Common myeloid progenitor, CD34-positive (primary cell): ENCODE results near the gene COL23A1.

Experiments used
- CTCF ChIA-PET: fragments of 350-600 bp; sonication (Branson Sonifier 250); formaldehyde crosslinking; loops from one replicate; lab custom pipeline; 2021; ENCODE audit warnings: antibody characterized with exemption; lab: Charles Lee
- POLR2A ChIA-PET: fragments of 350-600 bp; sonication (Branson Sonifier 250); formaldehyde crosslinking; loops from one replicate; lab custom pipeline; 2021; ENCODE audit warnings: antibody characterized with exemption; lab: Charles Lee
- DNase-seq, 3 donors: peaks; one replicate each; pipeline versions ENCODE4 v3.0.0 to v3.0.0-alpha.2; 2013
- H3K27ac ChIP-seq, 2 experiments: 1 replicate in 1 of 2; 2 replicates in 1 of 2; pipeline ENCODE4 v1.7.0; 2013; ENCODE audit warnings: inconsistent platforms in 2 of 2, low read length in 2 of 2, mild to moderate bottlenecking in 2 of 2, low read depth in 1 of 2, moderate library complexity in 1 of 2; ENCODE audit not compliant: severe bottlenecking in 2 of 2, insufficient read depth in 1 of 2, poor library complexity in 1 of 2
- H3K27me3 ChIP-seq, 5 experiments: replicated peaks in 2 of 5; 1 replicate in 3 of 5; 2 replicates in 2 of 5; pipeline versions ENCODE4 v1.6.1 to v1.7.0; 2013; ENCODE audit warnings: low read length in 4 of 5, mild to moderate bottlenecking in 2 of 5, moderate library complexity in 2 of 5, inconsistent platforms in 1 of 5; ENCODE audit not compliant: insufficient read depth in 5 of 5, control insufficient read depth in 4 of 5
- H3K36me3 ChIP-seq, 4 experiments: 1 replicate in 2 of 4; 2 replicates in 2 of 4; pipeline versions ENCODE4 v1.6.1 to v1.7.0; 2013; ENCODE audit warnings: low read length in 3 of 4, control low read depth in 1 of 4, mild to moderate bottlenecking in 1 of 4; ENCODE audit not compliant: control insufficient read depth in 4 of 4, insufficient read depth in 4 of 4
- H3K4me1 ChIP-seq, 4 experiments: 1 replicate in 3 of 4; 2 replicates in 1 of 4; pipeline versions ENCODE4 v1.6.1 to v1.7.1; 2013; ENCODE audit warnings: low read length in 3 of 4, mild to moderate bottlenecking in 3 of 4, control low read depth in 1 of 4, inconsistent platforms in 1 of 4, moderate library complexity in 1 of 4; ENCODE audit not compliant: control insufficient read depth in 4 of 4, insufficient read depth in 4 of 4; ENCODE audit errors: control extremely low read depth in 1 of 4
- H3K4me3 ChIP-seq, 7 experiments: 1 replicate in 4 of 7; 2 replicates in 3 of 7; pipeline versions ENCODE4 v1.5.1 to v1.7.0; 2013; ENCODE audit warnings: mild to moderate bottlenecking in 7 of 7, low read length in 6 of 7, moderate library complexity in 6 of 7, inconsistent platforms in 2 of 7, low read depth in 2 of 7, control low read depth in 1 of 7; ENCODE audit not compliant: insufficient read depth in 4 of 7, control insufficient read depth in 1 of 7; ENCODE audit errors: extremely low read depth in 1 of 7
- H3K9me3 ChIP-seq, 5 experiments: 1 replicate in 4 of 5; 2 replicates in 1 of 5; pipeline versions ENCODE4 v1.6.1 to v1.7.1; 2013; ENCODE audit warnings: low read length in 4 of 5, mild to moderate bottlenecking in 2 of 5, inconsistent platforms in 1 of 5, low read depth in 1 of 5, moderate library complexity in 1 of 5; ENCODE audit not compliant: control insufficient read depth in 4 of 5, insufficient read depth in 2 of 5; ENCODE audit errors: control extremely low read depth in 1 of 5
- WGBS: methylation state at CpG from one replicate; pipeline ENCODE4 v1.1.5; 2013; ENCODE audit not compliant: insufficient coverage; 5-methylcytosine and 5-hydroxymethylcytosine counted together

Gene COL23A1

DNA sequence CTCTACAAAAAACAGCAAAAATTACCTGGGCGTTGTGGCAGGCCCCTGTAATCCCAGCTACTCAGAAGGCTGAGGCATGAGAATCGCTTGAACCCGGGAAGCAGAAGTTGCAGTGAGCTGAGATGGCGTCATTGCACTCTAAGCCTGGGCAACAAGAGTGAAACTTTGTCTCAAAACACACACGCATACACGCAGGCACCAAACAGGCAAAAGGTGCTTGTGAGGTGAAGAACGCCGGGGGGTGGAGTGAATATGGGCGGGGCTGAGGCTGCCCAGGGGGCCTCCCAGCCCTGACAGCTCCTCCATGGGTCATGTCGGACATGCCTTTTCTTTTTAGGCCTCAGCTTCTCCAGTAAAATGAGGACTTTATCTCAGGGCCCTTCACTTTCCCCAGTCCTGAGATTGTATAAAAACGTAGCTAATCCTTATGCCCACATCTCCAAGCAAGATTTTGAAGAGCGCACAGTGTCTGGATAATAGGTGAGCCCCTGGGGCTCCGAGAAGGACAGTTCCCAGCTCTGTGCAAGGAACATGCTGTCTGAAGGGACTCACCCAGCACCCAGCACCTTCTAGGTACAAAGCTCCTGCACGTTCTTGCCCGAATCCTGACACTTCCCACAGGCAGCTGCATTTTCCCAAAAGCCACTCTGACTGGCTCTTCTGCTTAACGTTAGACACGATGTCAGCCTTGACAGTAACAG lies 168.3 kb downstream of the COL23A1 start:
- no peaks in the 10 kb centered on the region for H3K36me3 ChIP-seq
- no peak for DNase-seq
- H3K27me3 ChIP-seq = peaks cover 0 to 3% (median 0%) of the 10 kb centered on the region in 5 experiments
- H3K4me1 ChIP-seq = peaks cover 0 to 15% (median 11%) of the 10 kb centered on the region in 4 experiments
- H3K9me3 ChIP-seq = no peaks in the 10 kb centered on the region
- WGBS = 96% methylated on average over 16 of the region's 17 CpGs
- H3K4me3 ChIP-seq = no peak overlapping the region
- ChIA-PET CTCF (no interaction called here), POLR2A (no interaction called here)
- H3K27ac ChIP-seq = no peak overlapping the region

- ChIA-PET CTCF (no interaction called here), POLR2A (no interaction called here)
- peaks cover 0 to 4% (median 0%) of the 10 kb centered on the region in 5 experiments for H3K27me3 ChIP-seq
- no peaks in the 10 kb centered on the region for H3K36me3 ChIP-seq
- DNase-seq = no peak
- H3K4me1 ChIP-seq = peaks cover 0 to 17% (median 13%) of the 10 kb centered on the region in 4 experiments
- H3K4me3 ChIP-seq = no peak overlapping the region
- H3K27ac ChIP-seq = no peak overlapping the region
- no peaks in the 10 kb centered on the region for H3K9me3 ChIP-seq
- 94% methylated on average over 3 of the region's 5 CpGs for WGBS
Observed at GRCh38 chr5:178421128-178421527, 169.1 kb downstream of the COL23A1 start.

- POLR2A ChIA-PET = no interaction called here
- H3K27ac ChIP-seq = no peak overlapping the region
- H3K27me3 ChIP-seq = peaks cover 0 to 5% (median 0%) of the 10 kb centered on the region in 5 experiments
- H3K4me3 ChIP-seq = no peak overlapping the region
- H3K36me3 ChIP-seq = no peaks in the 10 kb centered on the region
- WGBS = 100% methylated on average over 1 of the region's 3 CpGs
- H3K9me3 ChIP-seq = no peaks in the 10 kb centered on the region
- CTCF ChIA-PET = interaction anchor here (1.3 to 1.4 kb wide), 2 partner anchors 22 to 40 kb away, joined by 3 read pairs; no protein-coding TSS in a partner anchor
- H3K4me1 ChIP-seq = peaks cover 0 to 17% (median 13%) of the 10 kb centered on the region in 4 experiments
- no peak for DNase-seq
Observed at GRCh38 chr5:178420354-178420781, 169.8 kb downstream of the COL23A1 start.

DNA sequence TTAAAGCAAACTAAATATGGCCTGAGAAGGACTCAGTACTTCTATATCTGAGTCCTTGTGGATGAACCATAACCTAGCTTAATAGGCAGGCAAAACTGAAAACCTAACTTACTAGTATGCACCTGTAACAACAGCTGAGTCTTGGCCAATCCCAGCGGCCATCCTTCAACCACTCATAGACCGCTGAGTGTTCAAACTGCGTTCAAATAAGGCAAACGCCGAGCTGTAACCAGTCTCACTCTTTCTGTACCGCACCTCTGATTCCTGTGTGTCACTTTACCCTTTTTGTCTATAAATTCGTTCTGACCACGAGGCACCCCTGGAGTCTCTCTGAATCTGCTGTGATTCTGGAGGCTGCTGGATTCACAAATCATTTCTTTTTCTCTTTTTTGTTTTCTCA lies 170.5 kb downstream of the COL23A1 start:
- 96% methylated on average over 8 of the region's 8 CpGs for WGBS
- Histone ChIP-seq H3K4me3 (no peak overlapping the region), H3K4me1 (peaks cover 0 to 17% (median 13%) of the 10 kb centered on the region in 4 experiments), H3K36me3 (no peaks in the 10 kb centered on the region), H3K27me3 (peaks cover 0 to 9% (median 0%) of the 10 kb centered on the region in 5 experiments), H3K27ac (no peak overlapping the region), H3K9me3 (no peaks in the 10 kb centered on the region)
- DNase-seq = no peak
- ChIA-PET CTCF (interaction anchor here (1.3 to 1.4 kb wide), 2 partner anchors 23 to 41 kb away, joined by 3 read pairs; no protein-coding TSS in a partner anchor), POLR2A (no interaction called here)

- CTCF ChIA-PET = interaction anchor here (1.3 to 1.4 kb wide), 2 partner anchors 23 to 41 kb away, joined by 3 read pairs; no protein-coding TSS in a partner anchor
- WGBS = 93% methylated on average over 7 of the region's 9 CpGs
- no peaks in the 10 kb centered on the region for H3K36me3 ChIP-seq
- H3K9me3 ChIP-seq = no peaks in the 10 kb centered on the region
- peaks cover 0 to 17% (median 13%) of the 10 kb centered on the region in 4 experiments for H3K4me1 ChIP-seq
- H3K4me3 ChIP-seq = no peak overlapping the region
- no peak for DNase-seq
- H3K27ac ChIP-seq = no peak overlapping the region
- POLR2A ChIA-PET = no interaction called here
- H3K27me3 ChIP-seq = peaks cover 0 to 9% (median 0%) of the 10 kb centered on the region in 5 experiments
Observed at GRCh38 chr5:178419196-178419595, 171.0 kb downstream of the COL23A1 start.

- Histone ChIP-seq H3K27ac (no peak overlapping the region), H3K4me3 (no peak overlapping the region), H3K27me3 (peaks cover 0 to 7% (median 0%) of the 10 kb centered on the region in 5 experiments), H3K4me1 (peaks cover 0 to 17% (median 13%) of the 10 kb centered on the region in 4 experiments), H3K36me3 (no peaks in the 10 kb centered on the region), H3K9me3 (no peaks in the 10 kb centered on the region)
- POLR2A ChIA-PET = no interaction called here
- no peak for DNase-seq
- 95% methylated on average over 4 of the region's 7 CpGs for WGBS
- CTCF ChIA-PET = no interaction called here
Observed at GRCh38 chr5:178418471-178419010, 171.7 kb downstream of the COL23A1 start.

- Histone ChIP-seq H3K9me3 (no peaks in the 10 kb centered on the region), H3K36me3 (no peaks in the 10 kb centered on the region), H3K27ac (no peak overlapping the region), H3K4me3 (no peak overlapping the region), H3K4me1 (peaks cover 0 to 17% (median 13%) of the 10 kb centered on the region in 4 experiments), H3K27me3 (peaks cover 0 to 7% (median 0%) of the 10 kb centered on the region in 5 experiments)
- POLR2A ChIA-PET = no interaction called here
- CTCF ChIA-PET = interaction anchor here (1.4 kb wide), 1 partner anchor 43 kb away, joined by 3 read pairs; no protein-coding TSS in a partner anchor
- DNase-seq = no peak
- 73% methylated on average over 2 of the region's 2 CpGs for WGBS
Observed at GRCh38 chr5:178418031-178418430, 172.2 kb downstream of the COL23A1 start.
